NCI-H1105 treated with DMSO at 0.1 percent for 48 hours (cell line): ENCODE results near the gene HDLBP.
"Not testable (repeated sequence)": the region's sequence is repeated elsewhere in the genome, so short reads cannot be mapped to it uniquely, and the experiment has no call there.

ENCODE experiments used
- DNase-seq: peaks from one replicate; lab custom pipeline; 2025; lab: John Stamatoyannopoulos, UW

HDLBP gene

GRCh38 chr2:241302759-241303651 lies 12.5 kb downstream of the HDLBP start:
- no peak for DNase-seq

GRCh38 chr2:241302083-241302482 lies 13.4 kb downstream of the HDLBP start:
- DNase-seq: no peak

- DNase-seq: no peak
Measured at GRCh38 chr2:241300000-241300399, 15.5 kb downstream of the HDLBP start.

- no peak for DNase-seq
Measured at GRCh38 chr2:241298673-241299072, 16.8 kb downstream of the HDLBP start.

GRCh38 chr2:241296767-241297166 lies 18.7 kb downstream of the HDLBP start:
- no peak for DNase-seq

- DNase-seq: no peak
Measured at GRCh38 chr2:241295326-241296095, 20.0 kb downstream of the HDLBP start.

GRCh38 chr2:241293378-241293797 lies 22.1 kb downstream of the HDLBP start:
- not testable (repeated sequence) for DNase-seq

GRCh38 chr2:241291977-241292376 lies 23.5 kb downstream of the HDLBP start:
- no peak for DNase-seq

GRCh38 chr2:241291153-241291552 lies 24.3 kb downstream of the HDLBP start:
- DNase-seq: no peak

- no peak for DNase-seq
Measured at GRCh38 chr2:241289597-241289996, 25.9 kb downstream of the HDLBP start.

GRCh38 chr2:241289053-241289452 lies 26.4 kb downstream of the HDLBP start:
- DNase-seq: no peak

GRCh38 chr2:241288324-241288888 lies 27.1 kb downstream of the HDLBP start:
- no peak for DNase-seq

- DNase-seq: no peak
Measured at GRCh38 chr2:241286348-241287090, 29.0 kb downstream of the HDLBP start.

- no peak for DNase-seq
Measured at GRCh38 chr2:241285596-241285995, 29.9 kb downstream of the HDLBP start.

- DNase-seq: no peak
Measured at GRCh38 chr2:241282555-241282954, 32.9 kb downstream of the HDLBP start.

- DNase-seq: no peak
Measured at GRCh38 chr2:241280291-241280690, 35.2 kb downstream of the HDLBP start.

GRCh38 chr2:241279828-241280227 lies 35.6 kb downstream of the HDLBP start:
- no peak for DNase-seq

- no peak for DNase-seq
Measured at GRCh38 chr2:241279413-241279812, 36.1 kb downstream of the HDLBP start.

GRCh38 chr2:241278306-241278705 lies 37.2 kb downstream of the HDLBP start:
- DNase-seq: not testable (repeated sequence)

GRCh38 chr2:241275910-241276309 lies 39.6 kb downstream of the HDLBP start:
- no peak for DNase-seq

- DNase-seq: no peak
Measured at GRCh38 chr2:241275504-241275903, 40.0 kb downstream of the HDLBP start.

GRCh38 chr2:241274127-241274526 lies 41.3 kb downstream of the HDLBP start:
- DNase-seq: no peak
